GM19324 (cell line): ENCODE measurements around the gene MDK.

Experiments used
- ATAC-seq: cut with Tn5 transposase; IDR thresholded peaks from one replicate; pipeline ENCODE4 v1.9.1; 2021; ENCODE audit warnings: mild to moderate bottlenecking, moderate library complexity; ENCODE audit not compliant: unreplicated experiment, low FRiP score

Gene MDK

DNA sequence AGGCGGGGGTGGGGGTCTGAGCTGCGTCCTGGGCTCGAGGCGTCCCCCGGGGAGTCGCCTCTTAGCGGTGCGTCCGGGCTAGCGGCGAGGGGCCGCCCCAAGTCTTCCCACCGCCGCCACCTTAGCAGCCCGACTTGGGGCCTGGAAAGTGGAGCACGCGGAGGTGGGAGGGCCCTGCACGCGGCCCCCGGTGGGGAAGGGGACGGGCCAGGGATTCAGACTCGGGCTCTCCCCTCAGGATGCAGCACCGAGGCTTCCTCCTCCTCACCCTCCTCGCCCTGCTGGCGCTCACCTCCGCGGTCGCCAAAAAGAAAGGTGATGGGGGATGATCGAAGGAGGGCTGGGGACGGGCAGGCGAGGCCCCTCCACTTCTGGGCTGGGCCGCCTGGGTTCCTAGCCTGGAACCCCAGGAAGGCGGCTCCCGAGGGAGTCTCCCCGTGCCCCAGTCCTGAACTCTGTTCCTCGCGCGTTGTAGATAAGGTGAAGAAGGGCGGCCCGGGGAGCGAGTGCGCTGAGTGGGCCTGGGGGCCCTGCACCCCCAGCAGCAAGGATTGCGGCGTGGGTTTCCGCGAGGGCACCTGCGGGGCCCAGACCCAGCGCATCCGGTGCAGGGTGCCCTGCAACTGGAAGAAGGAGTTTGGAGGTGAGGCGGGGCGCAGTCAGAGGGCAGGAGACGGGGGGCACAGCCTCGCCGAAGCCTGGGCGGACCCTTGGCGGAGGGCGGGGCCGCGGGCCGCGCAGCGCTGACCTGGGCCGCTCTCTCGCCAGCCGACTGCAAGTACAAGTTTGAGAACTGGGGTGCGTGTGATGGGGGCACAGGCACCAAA is 563 bp downstream of the MDK start:
- ATAC-seq, result no peak

- ATAC-seq, result no peak
These were observed 1.4 kb downstream of the MDK start for GRCh38 chr11:46382646-46383403.

- no peak for ATAC-seq
These were observed 1.9 kb downstream of the MDK start for GRCh38 chr11:46383404-46383758.

- no peak for ATAC-seq
These were observed 2.7 kb downstream of the MDK start for GRCh38 chr11:46383974-46384701.

DNA sequence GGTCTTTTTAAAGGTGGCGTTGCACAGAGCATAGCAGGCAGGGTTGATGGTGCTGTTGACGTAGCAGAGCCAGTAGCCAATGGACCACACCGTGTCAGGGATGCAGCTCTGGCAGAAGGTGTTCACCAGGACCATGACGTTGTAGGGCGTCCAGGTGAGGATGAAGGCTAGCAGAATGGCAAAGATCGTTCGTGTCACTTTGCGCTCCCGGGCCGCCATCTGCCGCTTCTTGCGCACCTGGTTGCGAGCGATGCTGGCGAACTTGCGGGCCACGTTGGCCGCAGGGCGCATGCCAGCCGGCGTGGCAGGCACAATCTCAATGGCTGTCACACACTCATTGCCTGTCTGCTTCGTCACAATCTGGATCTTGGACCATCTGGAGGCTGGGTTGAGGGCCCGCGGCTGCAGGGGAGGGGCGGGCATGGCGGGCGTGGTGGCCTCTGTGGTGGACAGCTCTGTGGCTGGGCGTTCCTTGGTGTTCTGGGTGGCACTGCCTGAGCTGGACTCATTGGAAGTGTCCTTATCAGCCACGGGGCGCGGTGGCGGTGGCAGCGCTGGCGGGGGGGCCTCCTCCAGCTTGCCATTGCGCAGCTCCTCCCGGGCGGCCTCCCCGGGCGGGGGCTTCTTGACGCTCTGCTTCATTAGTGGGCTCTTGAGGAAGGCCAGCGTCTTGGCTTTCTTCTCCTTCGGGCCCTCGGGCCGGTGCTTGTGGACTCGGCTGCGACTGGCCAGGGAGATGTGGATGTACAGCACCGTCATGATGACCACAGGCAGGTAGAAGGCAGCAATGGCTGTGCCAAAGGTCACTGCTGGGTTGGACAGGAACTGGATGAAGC is 3.9 kb downstream of the MDK start:
- ATAC-seq, result no peak

DNA sequence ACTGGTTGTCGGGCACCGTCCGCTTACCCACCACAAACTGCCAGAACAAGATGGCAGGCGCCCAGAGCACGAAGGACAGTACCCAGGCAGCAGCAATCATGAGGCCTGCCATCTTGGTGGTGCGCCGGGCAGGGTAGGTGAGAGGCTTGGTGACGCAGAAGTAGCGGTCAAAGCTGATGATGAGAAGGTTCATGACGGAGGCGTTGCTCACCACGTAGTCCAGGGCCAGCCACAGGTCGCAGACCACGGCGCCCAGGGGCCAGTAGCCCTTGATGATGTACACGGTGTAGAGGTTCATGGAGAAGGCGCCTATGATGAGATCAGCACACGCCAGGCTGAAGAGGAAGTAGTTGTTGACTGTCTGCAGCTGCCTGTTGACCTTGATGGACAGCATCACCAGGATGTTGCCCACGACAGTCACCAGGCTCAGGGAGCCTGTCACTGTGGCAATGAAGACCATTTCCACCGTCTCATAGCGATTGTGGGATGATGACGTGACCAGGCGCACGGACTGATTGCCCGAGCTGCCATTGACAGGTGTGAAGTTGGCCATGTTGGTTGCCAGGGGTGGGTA is 4.6 kb downstream of the MDK start:
- no peak for ATAC-seq

DNA sequence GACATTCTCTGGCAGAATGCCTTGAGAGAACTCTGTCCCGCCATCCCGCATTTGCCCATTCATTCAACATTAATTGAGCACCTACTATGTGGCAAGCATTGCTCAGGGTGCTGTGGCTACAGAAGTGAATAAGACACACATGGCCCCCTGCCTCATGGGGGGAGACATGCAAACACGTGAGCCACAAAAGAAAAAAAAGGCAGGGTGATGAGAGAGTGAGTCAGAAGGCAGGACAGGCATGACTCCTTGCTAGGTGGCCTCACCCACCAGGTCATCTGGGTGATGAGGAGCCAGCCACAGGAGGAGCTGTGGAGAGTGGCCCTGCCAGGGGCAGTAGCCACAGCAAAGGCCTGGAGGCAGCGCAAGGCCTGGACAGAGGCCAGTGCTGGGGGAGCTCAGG is 5.2 kb downstream of the MDK start:
- no peak for ATAC-seq

DNA sequence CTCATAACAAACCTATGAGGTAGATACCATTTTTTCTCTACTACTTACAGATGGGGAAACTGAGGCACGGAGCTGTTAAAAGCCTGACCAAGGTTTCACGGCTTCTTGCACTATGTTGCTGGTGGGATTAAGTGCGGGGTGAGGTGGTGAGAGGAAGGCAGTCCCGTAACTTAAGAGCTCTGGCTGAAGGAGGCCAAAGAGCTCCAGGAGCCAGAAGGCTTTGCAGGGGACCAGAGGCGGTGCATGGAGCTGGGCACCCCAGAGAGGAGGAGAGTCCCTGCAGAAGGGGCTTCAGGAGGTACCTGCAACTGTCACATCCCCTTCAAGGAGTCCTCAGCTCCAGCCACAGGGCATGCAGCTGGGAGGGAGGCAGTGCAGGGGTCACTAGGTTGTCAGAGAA is 6.0 kb downstream of the MDK start:
- no peak for ATAC-seq

- ATAC-seq, result no peak
These were observed 6.6 kb downstream of the MDK start for GRCh38 chr11:46387919-46388618.

GRCh38 chr11:46388619-46389449 is 7.4 kb downstream of the MDK start:
- no peak for ATAC-seq

DNA sequence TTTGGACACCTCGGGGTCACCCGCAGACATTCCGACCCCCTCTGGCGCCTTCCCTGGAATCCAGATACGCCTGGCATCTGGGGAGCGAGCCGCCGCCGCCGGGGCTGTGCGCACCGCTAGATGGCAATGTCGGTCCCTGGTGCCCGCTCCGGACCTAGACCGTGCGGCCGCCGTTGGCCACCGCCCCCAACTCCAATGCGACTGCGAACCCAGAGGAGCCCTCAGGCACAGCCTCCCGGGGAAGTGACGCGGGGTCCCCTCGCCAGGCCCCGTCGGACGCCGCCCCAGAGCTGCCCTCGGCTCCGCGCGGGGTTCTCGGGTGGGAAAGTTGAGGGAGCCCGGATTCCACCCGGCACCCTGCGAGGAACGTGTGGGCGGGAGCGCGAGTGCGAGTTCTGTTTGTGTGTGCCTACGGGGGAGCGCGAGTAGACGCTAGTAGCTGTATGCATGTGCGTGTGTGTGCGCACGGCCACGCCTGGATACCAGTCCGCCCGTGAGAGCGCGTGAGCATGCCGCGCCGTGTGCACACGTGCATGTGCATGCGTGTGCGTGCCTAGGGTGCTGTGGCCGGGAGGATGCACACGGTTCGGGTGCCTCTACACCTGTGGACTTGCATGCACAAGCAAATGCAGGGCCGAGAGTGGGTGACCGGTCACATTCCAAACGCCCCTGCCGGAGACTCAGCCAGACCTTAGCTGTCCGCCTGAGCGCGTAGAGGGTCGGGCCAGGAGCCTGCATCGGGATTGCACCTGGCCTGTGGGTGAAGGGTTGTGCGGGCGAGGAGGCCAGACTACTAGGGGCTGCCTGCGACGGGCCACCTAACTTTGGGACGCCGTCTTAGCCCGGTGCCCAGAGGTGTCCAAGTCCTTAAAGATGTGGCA is 8.2 kb downstream of the MDK start:
- ATAC-seq, result no peak

DNA sequence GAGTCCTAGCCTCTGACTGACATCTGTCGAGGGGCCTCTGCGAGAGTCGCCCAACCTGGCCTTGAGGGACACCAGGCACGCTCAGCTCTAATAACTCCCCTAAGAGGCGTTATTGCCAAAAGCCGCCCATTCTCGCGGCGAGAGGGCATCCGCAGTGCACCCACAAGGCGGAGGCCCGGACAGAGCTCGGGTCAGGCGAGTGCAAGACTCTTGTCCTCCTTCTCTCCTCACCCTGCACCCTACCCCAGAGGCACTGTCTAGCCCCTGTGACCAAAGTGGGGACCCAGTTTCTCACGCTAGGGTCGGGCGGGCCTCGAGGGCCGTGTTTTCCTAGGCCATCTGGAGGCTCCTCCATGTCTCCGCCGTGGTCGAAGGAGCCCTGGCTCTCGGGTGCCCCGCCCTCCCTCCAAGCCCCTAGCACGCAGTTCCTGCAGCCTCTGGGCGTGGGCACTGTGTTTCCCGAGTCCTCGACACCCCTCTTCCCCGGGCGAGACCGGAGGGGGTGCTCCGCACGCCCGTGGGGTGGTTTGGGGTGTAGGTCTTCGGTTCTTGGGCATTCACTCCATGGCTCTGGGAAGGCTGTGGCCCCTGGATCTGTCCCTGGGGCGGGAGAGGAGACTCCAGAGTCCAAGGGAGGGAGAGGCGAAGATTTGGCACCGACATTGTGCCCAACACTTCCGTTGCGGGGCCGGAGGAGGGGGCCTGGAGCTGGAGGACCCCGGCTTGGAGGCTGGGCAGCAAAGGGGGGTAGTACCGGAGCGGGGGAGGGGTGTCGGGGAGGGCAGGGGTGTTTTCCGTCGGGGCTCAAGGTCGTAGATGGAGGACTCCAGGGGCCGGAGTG is 9.1 kb downstream of the MDK start:
- ATAC-seq, result no peak

DNA sequence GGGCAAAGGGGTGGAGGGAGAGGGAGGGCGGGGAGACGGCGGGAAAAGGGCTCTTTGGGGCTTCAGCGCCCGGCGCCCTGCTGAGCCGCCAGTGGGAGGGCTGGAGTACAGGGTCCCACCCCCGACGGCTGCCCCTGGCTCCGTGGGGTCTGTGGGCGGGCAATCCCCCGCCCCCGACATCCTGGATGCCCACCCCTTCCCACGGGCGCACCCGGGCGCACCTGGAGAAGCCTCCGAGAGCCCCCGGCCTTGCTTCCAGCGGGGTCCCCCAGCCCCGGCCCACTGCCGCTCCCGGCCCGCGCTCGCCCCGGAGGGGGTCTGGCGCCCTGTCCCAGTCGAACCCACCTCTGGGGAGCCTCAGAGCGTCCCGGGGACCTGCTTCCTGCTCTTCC is 9.7 kb downstream of the MDK start:
- ATAC-seq, result no peak

GRCh38 chr11:46391578-46392420 is 10.3 kb downstream of the MDK start, which contains the start of gene CHRM4:
Gene CHRM4, minus strand, starts transcription at chr11:46391776. Its CDS starts 5,219 bp downstream, at chr11:46386557.
- peak; percentile 3 for ATAC-seq

- peak; percentile 48 for ATAC-seq
These were observed 11.2 kb downstream of the MDK start for GRCh38 chr11:46392421-46393230.
